Retinal pigment epithelial cell (primary cell): ENCODE data around the gene S100Z.

ENCODE experiments used
- DNase-seq: peaks from one replicate; pipeline ENCODE4 v3.0.0-alpha.2; 2010; ENCODE audit warnings: low read depth
- H3K4me3 ChIP-seq: 2 replicates; pipeline ENCODE4 v1.5.1; 2011; ENCODE audit warnings: mild to moderate bottlenecking, low read length, control low read depth, moderate library complexity
- TF ChIP-seq, protein P1 (sequence below): conservative IDR thresholded peaks from 2 replicates; pipeline ENCODE4 v1.5.1; 2011; ENCODE audit warnings: low read depth, low read length, control low read depth, inconsistent platforms

Gene S100Z

DNA sequence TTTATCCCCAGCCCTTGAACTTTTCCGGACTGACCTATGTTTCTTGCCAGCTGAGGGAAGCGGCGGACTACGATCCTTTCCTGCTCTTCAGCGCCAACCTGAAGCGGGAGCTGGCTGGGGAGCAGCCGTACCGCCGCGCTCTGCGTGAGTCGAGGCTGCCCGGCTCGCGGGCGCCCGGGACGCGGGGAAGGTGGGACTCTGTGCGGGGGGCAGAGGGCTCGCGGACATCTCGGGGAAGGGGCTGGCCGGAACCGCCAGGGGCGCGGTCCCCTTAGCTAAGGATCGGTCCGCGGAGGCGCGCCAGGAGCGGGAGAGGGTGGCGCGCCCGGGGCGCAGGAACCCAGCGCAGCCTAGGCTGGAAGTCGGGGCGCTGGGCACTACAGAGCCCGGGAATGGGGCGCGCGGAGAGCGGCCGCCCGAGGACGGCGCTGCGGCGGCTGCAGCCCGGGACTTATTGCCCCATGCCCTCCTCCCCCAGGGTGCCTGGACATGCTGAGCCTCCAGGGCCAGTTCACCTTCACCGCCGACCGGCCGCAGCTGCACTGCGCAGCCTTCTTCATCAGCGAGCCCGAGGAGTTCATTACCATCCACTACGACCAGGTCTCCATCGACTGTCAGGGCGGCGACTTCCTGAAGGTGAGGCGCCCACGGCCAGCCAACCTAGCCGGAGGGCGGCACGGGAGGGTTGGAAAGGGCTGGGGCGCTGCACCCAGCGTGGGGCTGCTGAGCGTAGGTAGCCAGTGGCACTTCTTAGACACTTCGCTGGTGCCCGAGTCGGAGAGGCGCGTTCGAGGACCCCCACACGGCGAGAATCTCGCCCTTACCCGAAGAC, 104.0 kb downstream of the S100Z start:
- DNase-seq: no peak
- peak overlapping the region; percentile 54 for H3K4me3 ChIP-seq
- TF ChIP-seq, protein P1, sequence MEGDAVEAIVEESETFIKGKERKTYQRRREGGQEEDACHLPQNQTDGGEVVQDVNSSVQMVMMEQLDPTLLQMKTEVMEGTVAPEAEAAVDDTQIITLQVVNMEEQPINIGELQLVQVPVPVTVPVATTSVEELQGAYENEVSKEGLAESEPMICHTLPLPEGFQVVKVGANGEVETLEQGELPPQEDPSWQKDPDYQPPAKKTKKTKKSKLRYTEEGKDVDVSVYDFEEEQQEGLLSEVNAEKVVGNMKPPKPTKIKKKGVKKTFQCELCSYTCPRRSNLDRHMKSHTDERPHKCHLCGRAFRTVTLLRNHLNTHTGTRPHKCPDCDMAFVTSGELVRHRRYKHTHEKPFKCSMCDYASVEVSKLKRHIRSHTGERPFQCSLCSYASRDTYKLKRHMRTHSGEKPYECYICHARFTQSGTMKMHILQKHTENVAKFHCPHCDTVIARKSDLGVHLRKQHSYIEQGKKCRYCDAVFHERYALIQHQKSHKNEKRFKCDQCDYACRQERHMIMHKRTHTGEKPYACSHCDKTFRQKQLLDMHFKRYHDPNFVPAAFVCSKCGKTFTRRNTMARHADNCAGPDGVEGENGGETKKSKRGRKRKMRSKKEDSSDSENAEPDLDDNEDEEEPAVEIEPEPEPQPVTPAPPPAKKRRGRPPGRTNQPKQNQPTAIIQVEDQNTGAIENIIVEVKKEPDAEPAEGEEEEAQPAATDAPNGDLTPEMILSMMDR: no peak

DNA sequence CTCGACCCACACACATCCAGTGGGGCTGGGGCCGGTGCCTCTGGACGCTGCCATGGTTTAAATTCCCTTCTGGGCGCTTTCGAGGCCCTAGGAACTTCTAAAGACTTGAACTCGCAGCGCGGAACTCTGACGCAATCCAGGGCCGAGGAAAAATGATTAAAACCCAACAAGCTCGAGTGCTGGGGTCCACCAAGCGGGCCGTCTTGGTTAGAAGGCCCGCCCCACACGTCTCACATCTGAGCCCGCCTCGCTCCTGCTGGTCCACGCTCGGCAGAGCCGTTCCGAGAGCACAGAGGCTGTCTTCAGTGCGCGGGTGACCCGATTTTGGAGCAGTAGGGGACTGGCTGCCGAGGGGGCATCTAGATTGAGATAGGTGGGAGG, 104.6 kb downstream of the S100Z start:
- TF ChIP-seq, protein P1: no peak
- DNase-seq: no peak
- H3K4me3 ChIP-seq: peak overlapping the region; percentile 54

DNA sequence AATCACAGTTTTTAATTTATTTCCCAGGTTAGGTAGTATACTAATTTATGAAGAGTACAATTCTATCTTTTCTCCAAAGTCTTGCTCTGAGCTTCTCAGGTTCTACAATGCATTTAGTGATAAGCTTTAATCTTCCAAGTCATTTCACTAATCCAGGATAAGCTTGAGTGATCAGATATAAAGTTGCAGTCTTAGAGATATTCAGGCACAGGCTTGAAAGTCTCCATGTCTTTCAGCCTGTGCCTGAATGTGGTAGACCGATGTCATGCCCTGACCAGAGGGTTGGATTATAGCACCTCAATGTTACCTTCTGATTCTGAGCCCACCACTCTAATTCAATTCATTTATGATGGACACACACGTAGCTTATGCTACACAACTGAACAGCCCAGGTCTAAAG, 106.2 kb downstream of the S100Z start:
- TF ChIP-seq, protein P1: no peak
- DNase-seq: peak; percentile 29
- no peak overlapping the region for H3K4me3 ChIP-seq

DNA sequence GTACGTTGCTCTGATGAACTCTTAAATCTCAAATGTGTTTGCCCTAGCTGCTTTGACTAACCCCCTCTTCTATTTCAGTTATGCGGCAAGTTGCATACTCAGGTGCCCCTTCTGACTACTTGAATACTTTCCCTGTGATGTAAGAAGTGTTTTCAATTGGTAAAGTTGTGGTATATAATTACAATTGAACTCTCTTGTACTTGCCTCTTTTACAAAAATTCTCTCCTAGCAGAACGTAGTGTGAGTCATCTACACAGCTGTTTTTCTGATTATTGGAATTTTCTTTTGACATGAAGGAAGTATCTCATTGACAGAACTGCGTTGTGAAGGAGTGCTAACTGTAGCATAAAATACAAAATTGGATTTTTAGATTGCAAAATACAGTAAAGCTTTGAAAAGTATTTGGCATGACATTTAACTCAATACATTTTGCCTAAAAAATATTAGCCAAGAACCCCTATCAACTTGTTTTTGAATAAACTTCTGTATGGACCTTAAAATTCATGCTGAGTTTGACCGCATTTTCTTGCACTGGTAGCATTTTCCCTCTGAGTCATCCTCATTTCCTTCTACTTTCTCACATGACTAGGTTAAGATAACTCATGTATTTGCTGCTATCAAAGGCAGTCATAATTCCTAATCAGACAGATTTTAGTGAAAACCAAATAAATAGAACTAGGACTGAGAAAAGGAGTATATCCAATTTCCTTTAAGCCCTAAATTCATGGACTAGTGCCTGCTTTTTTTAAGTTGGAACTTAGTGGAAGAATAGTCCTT, 109.4 kb downstream of the S100Z start:
- no peak overlapping the region for H3K4me3 ChIP-seq
- peak; percentile 70 for DNase-seq
- TF ChIP-seq, protein P1: no peak

DNA sequence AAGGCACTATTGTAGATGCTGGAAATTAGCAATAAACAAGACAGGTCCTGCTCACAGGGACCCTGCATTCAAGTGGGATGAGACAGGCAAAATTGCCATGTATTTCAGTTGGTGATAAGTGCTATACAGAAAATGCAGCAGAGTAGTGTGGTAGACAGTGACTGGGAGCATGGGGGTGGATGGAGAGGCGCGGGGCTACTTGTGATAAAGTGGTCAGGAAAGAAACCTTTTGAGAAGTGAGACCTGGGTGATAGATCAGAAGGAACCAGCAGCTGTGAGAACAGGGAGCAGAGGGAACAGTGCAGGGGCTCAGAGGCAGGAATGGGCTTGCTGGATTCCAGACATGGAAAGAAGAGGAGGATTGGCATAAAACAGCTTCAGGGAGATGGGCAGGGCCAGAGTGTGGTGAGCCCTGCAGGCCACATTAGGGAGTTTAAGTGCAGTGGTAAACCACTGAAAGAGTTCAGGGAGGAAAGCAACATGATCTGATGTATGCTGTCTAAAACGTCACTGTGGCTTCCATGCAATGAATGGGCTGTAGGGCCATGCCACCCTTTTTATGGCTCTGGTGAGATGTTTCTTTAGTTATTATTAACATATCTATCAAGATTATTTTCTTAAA, 110.3 kb downstream of the S100Z start:
- DNase-seq: no peak
- TF ChIP-seq, protein P1: no peak

DNA sequence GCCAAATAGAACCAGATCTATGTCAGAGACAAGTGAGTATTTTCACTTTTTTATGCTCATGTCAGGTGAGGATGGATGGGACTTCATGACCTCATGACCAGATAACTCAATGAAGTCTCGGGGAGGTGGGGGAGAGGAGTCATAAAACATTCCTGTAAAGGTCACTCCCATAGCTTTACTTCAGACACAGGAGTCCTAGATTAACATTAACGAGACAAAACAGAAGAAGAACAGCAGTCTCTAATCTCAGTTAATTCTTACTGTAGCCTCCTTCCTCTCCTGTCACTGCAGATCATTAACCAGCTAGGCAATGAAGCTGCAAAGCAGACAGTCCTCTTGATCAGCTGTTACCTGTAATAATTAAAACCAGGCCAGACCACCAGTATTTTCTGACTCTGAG, 114.2 kb downstream of the S100Z start:
- TF ChIP-seq, protein P1: no peak
- H3K4me3 ChIP-seq: no peak overlapping the region
- DNase-seq: no peak

More for the DNA sequence above, 110.3 kb downstream of the S100Z start:
- H3K4me3 ChIP-seq: no peak overlapping the region
